ENCODE data around the gene PROK1. TPM values are rescaled to one million over a fixed set of nuclear protein-coding genes. Genes with fewer than 3 reads are reported as not detected.

Gene PROK1
- total and polyA plus RNA-seq, 10 of the 15 experiments (the other 5 are each of a cell fraction or from before 2014, with no cell fraction given) = not detected

- in situ Hi-C loops (cut with MboI) = no loop called here
- no peak for ATAC-seq
Measured at GRCh38 chr1:110420023-110420662, 30.8 kb upstream of the PROK1 start.

More at GRCh38 chr1:110420023-110420662, 30.8 kb upstream of the PROK1 start:
- intact Hi-C loops (cut with micrococcal nuclease; ENCODE audit: unreplicated experiment) = no loop called here
- no peaks in the 10 kb centered on the region for H3K36me3 ChIP-seq (ENCODE audit: control insufficient read depth in 2 of 2, insufficient read depth in 2 of 2, low read length in 1 of 2)
- no peaks in the 10 kb centered on the region for H4K20me1 ChIP-seq (ENCODE audit: control insufficient read depth, insufficient read depth)
- H3K27ac ChIP-seq (ENCODE audit: control insufficient read depth, insufficient read depth) = no peak overlapping the region
- ChIA-PET POLR2A (no interaction called here), CTCF (interaction anchor here (1.2 kb wide), 1 partner anchor 212 kb away, joined by 4 read pairs; no protein-coding TSS in a partner anchor), SMC1A (ENCODE audit: uncharacterized antibody, unreplicated experiment) (interaction anchor here (0.9 kb wide), 1 partner anchor 9 kb away, joined by 6 read pairs; no protein-coding TSS in a partner anchor), RAD21 (ENCODE audit: unreplicated experiment) (no interaction called here)
- H3K9me3 ChIP-seq (replicated peaks; ENCODE audit: control insufficient read depth, insufficient read depth, low read length) = no peaks in the 10 kb centered on the region
- no peak overlapping the region for H3K4me2 ChIP-seq (ENCODE audit: control insufficient read depth, insufficient read depth)
- FAIRE-seq (no peak), DNase-seq (ENCODE audit: low read depth, low spot score) (no peak)
- H3K79me2 ChIP-seq (ENCODE audit: control insufficient read depth, insufficient read depth, low read length) = no peaks in the 10 kb centered on the region
- H3K27me3 ChIP-seq (replicated peaks in 1 of 2; ENCODE audit: control insufficient read depth in 2 of 2, insufficient read depth in 2 of 2, low read length in 1 of 2) = peaks cover 0 to 2% of the 10 kb centered on the region in 2 experiments; a peak in 2 of 4 replicates
- H2AFZ ChIP-seq (ENCODE audit: control insufficient read depth, low read depth, low read length) = no peak overlapping the region
- BruUV-seq (replicated peaks) = no TSS peak
- WGBS (ENCODE audit: insufficient coverage, insufficient replicate concordance, low lambda C conversion rate, missing lambda C conversion rate) = 47% methylated on average over 10 of the region's 10 CpGs
- H3K9ac ChIP-seq (ENCODE audit: control insufficient read depth, insufficient read depth, low read length) = no peak overlapping the region
- H3K4me1 ChIP-seq (ENCODE audit: control insufficient read depth, insufficient read depth, low read length) = no peaks in the 10 kb centered on the region
- no peak overlapping the region for H3K4me3 ChIP-seq
- no peak for TF ChIP-seq MXI1 (IDR thresholded peaks at IDR 0.05; ENCODE audit: low read depth, low read length)
- TF ChIP-seq ZBED1 (IDR thresholded peaks at IDR 0.05; ENCODE audit: borderline replicate concordance) = no peak
- TF ChIP-seq PRDM15 (CRISPR knock-in tag; IDR thresholded peaks at IDR 0.05) = no peak
- no peak for TF ChIP-seq PML (IDR thresholded peaks at IDR 0.05; ENCODE audit: low read length)
- TF ChIP-seq PAX8 (IDR thresholded peaks at IDR 0.05) = no peak
- TF ChIP-seq SUPT20H (IDR thresholded peaks at IDR 0.05; ENCODE audit: borderline replicate concordance, control insufficient read depth, low read depth, low read length) = no peak
- TF ChIP-seq SUZ12 (IDR thresholded peaks at IDR 0.05; ENCODE audit: unreplicated experiment) = no peak
- TF ChIP-seq NRF1 (conservative IDR thresholded peaks at IDR 0.05; ENCODE audit: low read depth, low read length) = no peak
- no peak for TF ChIP-seq YY1 (IDR thresholded peaks at IDR 0.05; ENCODE audit: low read depth, low read length)
